Upper lobe of left lung (tissue), 4 donors: ENCODE measurements around the gene HOOK2.

ENCODE experiments used
- CTCF ChIP-seq, 6 experiments: fragments of 450-650 bp in 4 of 6; fragments of 200-600 bp in 2 of 6; sonication (generic) in 2 of 6; IDR thresholded peaks; one replicate each; pipeline ENCODE4 v1.5.1; 2016 to 2019; ENCODE audit warnings: antibody characterized with exemption in 6 of 6
- EP300 ChIP-seq, 4 donors: sonication (generic); formaldehyde crosslinking; IDR thresholded peaks; one replicate each; pipeline ENCODE4 v1.5.1; 2017; ENCODE audit warnings: antibody characterized with exemption in 4 of 4, control low read depth in 2 of 4
- POLR2A ChIP-seq, 4 donors: fragments of 450-650 bp; IDR thresholded peaks; one replicate each; pipeline ENCODE4 v1.5.1; 2016 to 2017; ENCODE audit warnings: antibody characterized with exemption in 4 of 4, mild to moderate bottlenecking in 2 of 4
- POLR2AphosphoS5 ChIP-seq, 2 donors: sonication (generic); formaldehyde crosslinking; IDR thresholded peaks; one replicate each; pipeline ENCODE4 v1.5.1; 2017; ENCODE audit warnings: antibody characterized with exemption in 2 of 2

GRCh38 chr19:12720851-12721655 is 54.3 kb downstream of the HOOK2 start:
- no peak for TF ChIP-seq CTCF (IDR thresholded peaks at IDR 0.05)
- TF ChIP-seq POLR2A (IDR thresholded peaks at IDR 0.05), result no peak
- no peak for TF ChIP-seq EP300 (IDR thresholded peaks at IDR 0.05)
- TF ChIP-seq POLR2AphosphoS5 (IDR thresholded peaks at IDR 0.05), result no peak
